WTC11 (cell line): ENCODE data around the gene MVD. TPM values are rescaled to one million over a fixed set of nuclear protein-coding genes. Genes with fewer than 3 reads are reported as not detected.

ENCODE experiments used
- ATAC-seq: fragments of 200-7000 bp; cut with Tn5 transposase; 2 replicates; pipeline ENCODE4 v1.10.0; 2021; ENCODE audit warnings: mild to moderate bottlenecking, moderate library complexity
- CTCF ChIA-PET: fragments of 300-600 bp; sonication (Branson Sonifier 250); formaldehyde crosslinking; loops from one replicate; lab custom pipeline; 2021; ENCODE audit warnings: antibody characterized with exemption; lab: Charles Lee
- POLR2A ChIA-PET: fragments of 350-600 bp; sonication (Branson Sonifier 250); formaldehyde crosslinking; loops from one replicate; lab custom pipeline; 2021; ENCODE audit warnings: antibody characterized with exemption; lab: Charles Lee
- DNase-seq: peaks from one replicate; pipeline ENCODE4 v3.0.0; 2021; ENCODE audit warnings: low spot score
- H3K27ac Mint-ChIP-seq: 2 replicates; pipeline ENCODE4 v1.8.0; 2021; ENCODE audit warnings: mixed read lengths
- H3K27me3 Mint-ChIP-seq: 2 replicates; pipeline ENCODE4 v1.8.0; 2021; ENCODE audit warnings: low read depth, mild to moderate bottlenecking, moderate library complexity, mixed read lengths
- H3K36me3 Mint-ChIP-seq: 2 replicates; pipeline ENCODE4 v1.8.0; 2021; ENCODE audit warnings: mixed read lengths
- H3K4me1 Mint-ChIP-seq: 2 replicates; pipeline ENCODE4 v1.8.0; 2022; ENCODE audit warnings: mixed read lengths
- H3K4me3 Mint-ChIP-seq: 2 replicates; pipeline ENCODE4 v1.8.0; 2021; ENCODE audit warnings: mild to moderate bottlenecking, moderate library complexity, mixed read lengths
- H3K9me3 Mint-ChIP-seq: 2 replicates; pipeline ENCODE4 v1.8.0; 2021; ENCODE audit warnings: mixed read lengths
- ARID4B ChIP-seq: sonication (generic); formaldehyde crosslinking; IDR thresholded peaks from 2 replicates; pipeline ENCODE4 v1.8.0; 2023; ENCODE audit warnings: missing genetic modification reagents, mild to moderate bottlenecking, borderline replicate concordance
- ATF3 ChIP-seq: sonication (generic); formaldehyde crosslinking; conservative IDR thresholded peaks from 2 replicates; pipeline ENCODE4 v1.8.1; 2022; ENCODE audit warnings: mild to moderate bottlenecking, missing genetic modification reagents
- CREB1 ChIP-seq: sonication (generic); formaldehyde crosslinking; IDR thresholded peaks from 2 replicates; pipeline ENCODE4 v1.8.0; 2023; ENCODE audit warnings: mild to moderate bottlenecking, missing genetic modification reagents
- CREM ChIP-seq: sonication (generic); formaldehyde crosslinking; IDR thresholded peaks from 2 replicates; pipeline ENCODE4 v1.8.1; 2022; ENCODE audit warnings: mild to moderate bottlenecking, missing genetic modification reagents, moderate library complexity
- E2F4 ChIP-seq: sonication (generic); formaldehyde crosslinking; IDR thresholded peaks from 2 replicates; pipeline ENCODE4 v1.8.1; 2022; ENCODE audit warnings: low read depth, mild to moderate bottlenecking, moderate library complexity, missing genetic modification reagents, borderline replicate concordance
- E2F5 ChIP-seq: sonication (generic); formaldehyde crosslinking; IDR thresholded peaks from 2 replicates; pipeline ENCODE4 v1.8.1; 2022; ENCODE audit warnings: mild to moderate bottlenecking, moderate library complexity, missing genetic modification reagents
- MAX ChIP-seq: sonication (generic); formaldehyde crosslinking; IDR thresholded peaks from 2 replicates; pipeline ENCODE4 v1.8.0; 2022; ENCODE audit warnings: mild to moderate bottlenecking, missing genetic modification reagents
- NFYB ChIP-seq: sonication (generic); formaldehyde crosslinking; conservative IDR thresholded peaks from 2 replicates; pipeline ENCODE4 v1.8.0; 2022; ENCODE audit warnings: low read depth, missing genetic modification reagents
- OVOL2 ChIP-seq: fragments of 250-450 bp; sonication (Bioruptor Pico); IDR thresholded peaks from 2 replicates; pipeline ENCODE4 v1.9.0; 2021; ENCODE audit warnings: mild to moderate bottlenecking, borderline replicate concordance
- RORB ChIP-seq: fragments of 250-450 bp; sonication (Bioruptor Pico); IDR thresholded peaks from 2 replicates; pipeline ENCODE4 v1.9.0; 2021; ENCODE audit warnings: mild to moderate bottlenecking
- SMAD4 ChIP-seq: sonication (generic); formaldehyde crosslinking; IDR thresholded peaks from 2 replicates; pipeline ENCODE4 v1.8.0; 2022; ENCODE audit warnings: mild to moderate bottlenecking, missing genetic modification reagents
- TCF7 ChIP-seq: sonication (generic); formaldehyde crosslinking; IDR thresholded peaks from 2 replicates; pipeline ENCODE4 v1.8.0; 2022; ENCODE audit warnings: mild to moderate bottlenecking, low read depth, missing genetic modification reagents, moderate library complexity
- TEAD1 ChIP-seq: sonication (generic); formaldehyde crosslinking; IDR thresholded peaks from 2 replicates; pipeline ENCODE4 v1.8.0; 2022; ENCODE audit warnings: mild to moderate bottlenecking, missing genetic modification reagents
- ZNF219 ChIP-seq: sonication (generic); formaldehyde crosslinking; IDR thresholded peaks from 2 replicates; pipeline ENCODE4 v1.8.0; 2023; ENCODE audit warnings: missing genetic modification reagents, mild to moderate bottlenecking, borderline replicate concordance
- ZNF232 ChIP-seq: sonication (generic); formaldehyde crosslinking; IDR thresholded peaks from 2 replicates; pipeline ENCODE4 v1.8.0; 2022; ENCODE audit warnings: mild to moderate bottlenecking, missing genetic modification reagents
- total RNA-seq: library from RNA; stranded (reverse); gene quantifications from 3 replicates; pipeline ENCODE4 v1.2.3, GENCODE V29; 2021
- TF ChIP-seq, protein P1 (sequence below): sonication (generic); formaldehyde crosslinking; IDR thresholded peaks from 2 replicates; pipeline ENCODE4 v1.8.0; 2022; ENCODE audit warnings: mild to moderate bottlenecking, missing genetic modification reagents
- TF ChIP-seq, protein P2 (sequence below): sonication (generic); formaldehyde crosslinking; IDR thresholded peaks from 2 replicates; pipeline ENCODE4 v1.8.1; 2022; ENCODE audit warnings: mild to moderate bottlenecking, missing genetic modification reagents, moderate library complexity, borderline replicate concordance
- TF ChIP-seq, protein P3 (sequence below): sonication (generic); formaldehyde crosslinking; IDR thresholded peaks from 2 replicates; pipeline ENCODE4 v1.8.0; 2022; ENCODE audit warnings: mild to moderate bottlenecking, missing genetic modification reagents
- TF ChIP-seq, protein P4 (sequence below): sonication (generic); formaldehyde crosslinking; IDR thresholded peaks from 2 replicates; pipeline ENCODE4 v1.8.1; 2023; ENCODE audit warnings: mild to moderate bottlenecking, missing genetic modification reagents

MVD gene
- total RNA-seq, 1 experiment from 2014 or later: 113 TPM

DNA sequence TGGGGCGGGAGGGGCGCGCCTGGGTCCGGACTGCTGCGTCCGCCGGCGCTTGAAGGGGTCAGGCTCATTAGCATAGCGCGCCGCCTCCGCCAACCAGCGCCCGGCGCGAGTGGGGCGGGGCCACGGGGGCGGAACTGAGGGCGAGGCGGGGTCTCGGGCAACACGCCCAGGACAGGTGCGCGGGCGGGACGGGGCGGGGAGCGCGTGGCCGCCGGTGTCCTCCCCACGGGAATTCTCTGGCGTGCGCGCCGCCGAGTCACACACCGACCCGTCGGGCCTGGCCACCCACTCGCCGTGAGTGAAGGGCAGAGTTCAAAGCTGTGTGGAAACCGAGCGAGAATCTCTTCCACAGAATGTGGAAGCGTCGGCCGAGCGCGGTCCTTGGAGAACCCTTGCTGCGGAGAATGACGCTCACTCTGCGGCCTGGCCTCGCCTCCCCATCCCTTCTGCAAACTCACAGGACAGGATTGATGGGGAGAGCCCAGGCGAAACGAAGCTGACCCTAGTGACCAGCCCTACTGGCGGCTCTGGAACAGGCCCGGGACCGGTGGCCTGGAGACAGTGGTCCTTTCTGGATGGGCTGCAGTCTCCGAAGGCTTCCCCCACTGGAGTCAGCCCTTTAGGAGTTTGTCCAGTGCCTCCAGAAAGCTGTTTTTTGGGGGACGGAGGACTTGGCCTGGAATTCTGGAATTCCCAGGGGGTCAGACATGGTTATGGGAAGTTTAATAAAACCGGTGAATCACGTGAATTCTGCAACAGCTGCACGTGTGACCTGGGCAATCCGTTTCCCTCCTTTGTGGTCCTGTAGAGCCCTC lies 23.8 kb upstream of the MVD start, which contains the start of gene SNAI3:
Gene SNAI3, minus strand, starts transcription at position 69 of the 815 bp plus-strand sequence. CDS start 101 bp downstream, outside the sequence.
- no peaks in the 10 kb centered on the region for H3K36me3 Mint-ChIP-seq
- H3K27ac Mint-ChIP-seq: no peak within 1 kb of the TSS
- peaks cover 15% of the 10 kb centered on the region for H3K4me1 Mint-ChIP-seq
- peak; percentile 95 for DNase-seq
- no peaks in the 10 kb centered on the region for H3K9me3 Mint-ChIP-seq
- ATAC-seq: peak; percentile 92
- H3K27me3 Mint-ChIP-seq: peaks cover 28% of the 10 kb centered on the region
- peak within 1 kb of the TSS; percentile 74 for H3K4me3 Mint-ChIP-seq
- POLR2A ChIA-PET: interaction anchor here (0.5 to 0.6 kb wide), 2 partner anchors 75 to 722 kb away, joined by 3 read pairs; no protein-coding TSS in a partner anchor
- CTCF ChIA-PET: interaction anchor here (0.8 to 5.8 kb wide), 10 partner anchors 11 to 84 kb away, joined by 3 to 111 read pairs (median 8); partner anchors contain the start of genes IL17C and MVD
- TF ChIP-seq E2F5 (CRISPR knock-in tag) (peak; percentile 61; the same call in 1 of the 2 replicates), ZNF232 (CRISPR knock-in tag) (no peak), CREB1 (CRISPR knock-in tag) (peak; percentile 62; the same call in 1 of the 2 replicates), CREM (CRISPR knock-in tag) (0 out of 2 replicates have a peak, but pooled peaks have one; percentile 47), SMAD4 (CRISPR knock-in tag) (no peak), TCF7 (CRISPR knock-in tag) (no peak), TEAD1 (CRISPR knock-in tag) (no peak), E2F4 (no peak), RORB (CRISPR knock-in tag) (no peak), NFYB (CRISPR knock-in tag) (peak; percentile 63), ZNF219 (no peak; the same call in 1 of the 2 replicates), ATF3 (no peak), MAX (CRISPR knock-in tag) (peak; percentile 86), OVOL2 (CRISPR knock-in tag) (no peak), ARID4B (CRISPR knock-in tag) (0 out of 2 replicates have a peak, but pooled peaks have one; percentile 29)
- TF ChIP-seq, protein P1, sequence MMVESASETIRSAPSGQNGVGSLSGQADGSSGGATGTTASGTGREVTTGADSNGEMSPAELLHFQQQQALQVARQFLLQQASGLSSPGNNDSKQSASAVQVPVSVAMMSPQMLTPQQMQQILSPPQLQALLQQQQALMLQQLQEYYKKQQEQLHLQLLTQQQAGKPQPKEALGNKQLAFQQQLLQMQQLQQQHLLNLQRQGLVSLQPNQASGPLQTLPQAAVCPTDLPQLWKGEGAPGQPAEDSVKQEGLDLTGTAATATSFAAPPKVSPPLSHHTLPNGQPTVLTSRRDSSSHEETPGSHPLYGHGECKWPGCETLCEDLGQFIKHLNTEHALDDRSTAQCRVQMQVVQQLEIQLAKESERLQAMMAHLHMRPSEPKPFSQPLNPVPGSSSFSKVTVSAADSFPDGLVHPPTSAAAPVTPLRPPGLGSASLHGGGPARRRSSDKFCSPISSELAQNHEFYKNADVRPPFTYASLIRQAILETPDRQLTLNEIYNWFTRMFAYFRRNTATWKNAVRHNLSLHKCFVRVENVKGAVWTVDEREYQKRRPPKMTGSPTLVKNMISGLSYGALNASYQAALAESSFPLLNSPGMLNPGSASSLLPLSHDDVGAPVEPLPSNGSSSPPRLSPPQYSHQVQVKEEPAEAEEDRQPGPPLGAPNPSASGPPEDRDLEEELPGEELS (CRISPR knock-in tag): 0 out of 2 replicates have a peak, but pooled peaks have one; percentile 18
- TF ChIP-seq, protein P2, sequence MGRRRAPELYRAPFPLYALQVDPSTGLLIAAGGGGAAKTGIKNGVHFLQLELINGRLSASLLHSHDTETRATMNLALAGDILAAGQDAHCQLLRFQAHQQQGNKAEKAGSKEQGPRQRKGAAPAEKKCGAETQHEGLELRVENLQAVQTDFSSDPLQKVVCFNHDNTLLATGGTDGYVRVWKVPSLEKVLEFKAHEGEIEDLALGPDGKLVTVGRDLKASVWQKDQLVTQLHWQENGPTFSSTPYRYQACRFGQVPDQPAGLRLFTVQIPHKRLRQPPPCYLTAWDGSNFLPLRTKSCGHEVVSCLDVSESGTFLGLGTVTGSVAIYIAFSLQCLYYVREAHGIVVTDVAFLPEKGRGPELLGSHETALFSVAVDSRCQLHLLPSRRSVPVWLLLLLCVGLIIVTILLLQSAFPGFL: peak; percentile 60; the same call in 1 of the 2 replicates
- TF ChIP-seq, protein P3, sequence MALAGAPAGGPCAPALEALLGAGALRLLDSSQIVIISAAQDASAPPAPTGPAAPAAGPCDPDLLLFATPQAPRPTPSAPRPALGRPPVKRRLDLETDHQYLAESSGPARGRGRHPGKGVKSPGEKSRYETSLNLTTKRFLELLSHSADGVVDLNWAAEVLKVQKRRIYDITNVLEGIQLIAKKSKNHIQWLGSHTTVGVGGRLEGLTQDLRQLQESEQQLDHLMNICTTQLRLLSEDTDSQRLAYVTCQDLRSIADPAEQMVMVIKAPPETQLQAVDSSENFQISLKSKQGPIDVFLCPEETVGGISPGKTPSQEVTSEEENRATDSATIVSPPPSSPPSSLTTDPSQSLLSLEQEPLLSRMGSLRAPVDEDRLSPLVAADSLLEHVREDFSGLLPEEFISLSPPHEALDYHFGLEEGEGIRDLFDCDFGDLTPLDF (CRISPR knock-in tag): no peak
- TF ChIP-seq, protein P4, sequence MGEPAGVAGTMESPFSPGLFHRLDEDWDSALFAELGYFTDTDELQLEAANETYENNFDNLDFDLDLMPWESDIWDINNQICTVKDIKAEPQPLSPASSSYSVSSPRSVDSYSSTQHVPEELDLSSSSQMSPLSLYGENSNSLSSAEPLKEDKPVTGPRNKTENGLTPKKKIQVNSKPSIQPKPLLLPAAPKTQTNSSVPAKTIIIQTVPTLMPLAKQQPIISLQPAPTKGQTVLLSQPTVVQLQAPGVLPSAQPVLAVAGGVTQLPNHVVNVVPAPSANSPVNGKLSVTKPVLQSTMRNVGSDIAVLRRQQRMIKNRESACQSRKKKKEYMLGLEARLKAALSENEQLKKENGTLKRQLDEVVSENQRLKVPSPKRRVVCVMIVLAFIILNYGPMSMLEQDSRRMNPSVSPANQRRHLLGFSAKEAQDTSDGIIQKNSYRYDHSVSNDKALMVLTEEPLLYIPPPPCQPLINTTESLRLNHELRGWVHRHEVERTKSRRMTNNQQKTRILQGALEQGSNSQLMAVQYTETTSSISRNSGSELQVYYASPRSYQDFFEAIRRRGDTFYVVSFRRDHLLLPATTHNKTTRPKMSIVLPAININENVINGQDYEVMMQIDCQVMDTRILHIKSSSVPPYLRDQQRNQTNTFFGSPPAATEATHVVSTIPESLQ (CRISPR knock-in tag): no peak
